GM18951 (cell line): ENCODE data around the gene BPIFA2.
"Not testable (repeated sequence)": the region's sequence is repeated elsewhere in the genome, so short reads cannot be mapped to it uniquely, and the experiment has no call there.

Source experiments
- POLR2A ChIP-seq: IDR thresholded peaks from 4 replicates; pipeline ENCODE4 v1.6.1; 2011; ENCODE audit warnings: mild to moderate bottlenecking; ENCODE audit not compliant: insufficient read length, insufficient read depth; ENCODE audit errors: extremely low read depth
- in situ Hi-C: fragments of 300-500 bp; cut with MboI; formaldehyde crosslinking; loops from one replicate; pipeline ENCODE4 v1.12.0; 2022; ENCODE audit warnings: low sequenced_read_pairs, mixed read lengths, inconsistent platforms; ENCODE audit not compliant: unreplicated experiment

The BPIFA2 gene, protein sequence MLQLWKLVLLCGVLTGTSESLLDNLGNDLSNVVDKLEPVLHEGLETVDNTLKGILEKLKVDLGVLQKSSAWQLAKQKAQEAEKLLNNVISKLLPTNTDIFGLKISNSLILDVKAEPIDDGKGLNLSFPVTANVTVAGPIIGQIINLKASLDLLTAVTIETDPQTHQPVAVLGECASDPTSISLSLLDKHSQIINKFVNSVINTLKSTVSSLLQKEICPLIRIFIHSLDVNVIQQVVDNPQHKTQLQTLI

DNA sequence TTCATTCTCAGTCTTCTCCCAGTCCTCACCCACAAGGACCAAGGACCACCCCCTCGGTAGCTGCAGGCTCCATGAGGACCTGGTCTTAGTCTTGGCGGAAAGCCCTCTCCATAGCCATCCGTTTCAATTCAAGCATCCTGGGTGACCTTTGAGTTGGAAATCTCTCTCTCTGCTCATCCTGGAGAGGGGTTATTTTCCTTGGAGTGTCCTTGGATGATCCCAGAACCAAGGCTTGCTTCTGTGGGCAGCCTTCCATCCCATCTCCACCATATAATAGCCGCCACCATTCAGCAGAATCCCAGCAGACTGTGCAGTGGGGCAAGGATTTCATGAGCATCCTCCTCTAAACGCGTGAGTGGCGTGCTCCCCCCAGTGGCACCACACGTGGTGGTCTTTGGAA lies at the start of gene BPIFA2:
BPIFA2 (plus strand) TSS at position 301 of the 400 bp plus-strand sequence. CDS start 987 bp downstream, outside the sequence.
- in situ Hi-C loops: no loop called here
- TF ChIP-seq POLR2A: no peak

- in situ Hi-C loops: no loop called here
- TF ChIP-seq POLR2A: no peak
Measured at GRCh38 chr20:33119725-33120720, 47.9 kb upstream of the BPIFA2 start.

GRCh38 chr20:33120934-33121333 lies 47.0 kb upstream of the BPIFA2 start:
- in situ Hi-C loops: no loop called here
- TF ChIP-seq POLR2A: no peak

GRCh38 chr20:33122297-33122696 lies 45.7 kb upstream of the BPIFA2 start:
- in situ Hi-C loops: not testable (repeated sequence)

- in situ Hi-C loops: no loop called here
- no peak for TF ChIP-seq POLR2A
Measured at GRCh38 chr20:33124261-33124660, 43.7 kb upstream of the BPIFA2 start.

DNA sequence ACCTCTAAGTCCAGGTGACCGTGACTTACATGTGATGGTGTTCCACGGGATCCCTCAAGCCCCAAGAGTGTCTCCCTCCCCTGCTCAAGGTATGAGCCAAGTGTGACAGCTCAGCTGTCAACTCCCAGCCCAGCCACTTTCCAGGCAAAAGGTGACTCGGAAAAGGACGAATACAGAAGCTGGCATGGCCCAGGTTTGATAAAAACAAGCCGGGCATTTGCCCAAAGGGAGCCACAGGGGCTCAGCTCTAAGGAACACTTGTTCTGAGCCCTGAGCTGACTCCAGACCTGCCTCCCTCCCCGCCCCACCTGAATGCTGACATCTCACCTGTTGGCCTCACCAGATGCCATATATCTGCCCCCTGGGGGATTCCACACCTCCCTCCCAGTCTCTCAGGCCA lies 43.0 kb upstream of the BPIFA2 start:
- in situ Hi-C loops: no loop called here
- no peak for TF ChIP-seq POLR2A

DNA sequence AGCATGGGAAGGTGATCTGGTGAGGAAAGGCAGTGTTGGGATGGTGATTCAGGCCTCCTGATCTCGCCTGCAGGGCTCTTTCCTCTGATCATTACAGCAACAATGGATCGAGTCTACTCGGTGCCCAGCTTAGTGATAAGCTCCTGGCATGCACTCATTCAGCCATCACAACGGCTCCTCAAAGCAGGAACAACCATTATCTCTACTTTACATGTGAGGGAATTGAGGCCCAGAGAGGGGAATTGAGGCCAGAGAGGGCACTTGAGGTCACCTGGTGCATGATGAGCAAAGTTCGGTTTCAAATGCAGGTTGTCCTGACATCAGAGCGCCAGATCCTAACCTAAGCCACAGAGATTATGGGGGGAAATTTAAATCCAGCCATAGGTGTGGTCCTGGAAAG lies 42.0 kb upstream of the BPIFA2 start:
- no peak for TF ChIP-seq POLR2A
- in situ Hi-C loops: no loop called here

DNA sequence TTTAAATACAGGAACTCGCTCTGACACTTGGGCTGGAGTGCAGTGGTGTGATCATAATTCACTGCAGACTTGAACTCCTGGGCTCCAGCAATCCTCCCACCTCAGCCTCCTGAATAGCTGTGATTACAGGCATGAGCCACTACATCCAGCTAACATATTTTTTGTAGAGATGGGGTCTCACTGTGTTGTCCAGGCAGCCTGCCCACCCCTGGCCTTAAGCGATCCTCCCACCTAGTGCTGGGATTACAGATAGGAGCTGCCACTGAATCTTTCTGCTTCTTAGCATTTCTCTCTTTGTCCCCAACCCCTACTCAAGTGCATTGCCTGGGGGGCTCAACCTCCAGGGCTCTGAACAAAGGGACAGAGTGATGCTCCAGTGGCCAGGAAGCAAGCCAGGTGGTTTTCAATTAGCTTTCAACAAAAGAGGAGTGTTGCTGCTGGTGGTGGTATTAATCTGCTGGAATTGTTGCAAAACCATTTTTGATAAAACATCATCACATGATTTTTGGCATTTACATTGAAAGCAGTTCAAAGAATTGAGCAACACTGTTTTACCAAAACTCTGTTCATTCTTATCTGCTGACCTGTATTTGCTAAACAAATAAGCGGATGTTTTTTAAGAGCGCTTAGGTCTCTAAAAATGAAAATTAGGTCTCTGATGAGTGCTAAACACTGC lies 40.4 kb upstream of the BPIFA2 start:
- in situ Hi-C loops: no loop called here

GRCh38 chr20:33130568-33131061 lies 37.3 kb upstream of the BPIFA2 start:
- in situ Hi-C loops: no loop called here
- TF ChIP-seq POLR2A: no peak

More for the DNA sequence above, 40.4 kb upstream of the BPIFA2 start:
- no peak for TF ChIP-seq POLR2A

DNA sequence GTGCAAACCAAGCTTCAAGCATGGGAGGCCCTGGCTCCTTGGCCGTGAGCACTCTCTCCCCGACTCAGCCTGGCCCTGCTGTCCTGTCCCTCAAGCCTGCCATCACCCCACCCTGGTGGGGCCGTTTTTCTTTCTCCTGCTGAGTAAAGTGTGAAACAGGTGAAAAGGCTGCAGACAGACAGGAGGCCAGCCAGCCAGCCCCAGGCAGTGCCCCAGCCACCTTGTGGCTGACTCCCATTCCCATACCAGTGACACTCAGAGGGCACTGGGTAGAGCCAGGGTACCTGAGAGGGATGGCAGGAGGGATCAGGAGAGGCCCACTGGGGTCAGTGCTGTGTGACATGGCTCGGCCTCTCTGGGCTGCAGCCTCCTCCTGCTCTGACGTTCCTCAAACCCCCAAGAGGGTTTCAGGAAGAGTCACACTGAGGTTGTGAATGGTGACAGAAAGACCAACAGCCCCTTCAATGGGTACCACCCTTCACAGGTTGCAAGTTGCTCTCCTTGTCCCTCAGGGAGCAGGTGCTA lies 35.9 kb upstream of the BPIFA2 start:
- in situ Hi-C loops: no loop called here

GRCh38 chr20:33132513-33133372 lies 35.2 kb upstream of the BPIFA2 start:
- in situ Hi-C loops: no loop called here
- TF ChIP-seq POLR2A: no peak

More for the DNA sequence above, 35.9 kb upstream of the BPIFA2 start:
- no peak for TF ChIP-seq POLR2A

DNA sequence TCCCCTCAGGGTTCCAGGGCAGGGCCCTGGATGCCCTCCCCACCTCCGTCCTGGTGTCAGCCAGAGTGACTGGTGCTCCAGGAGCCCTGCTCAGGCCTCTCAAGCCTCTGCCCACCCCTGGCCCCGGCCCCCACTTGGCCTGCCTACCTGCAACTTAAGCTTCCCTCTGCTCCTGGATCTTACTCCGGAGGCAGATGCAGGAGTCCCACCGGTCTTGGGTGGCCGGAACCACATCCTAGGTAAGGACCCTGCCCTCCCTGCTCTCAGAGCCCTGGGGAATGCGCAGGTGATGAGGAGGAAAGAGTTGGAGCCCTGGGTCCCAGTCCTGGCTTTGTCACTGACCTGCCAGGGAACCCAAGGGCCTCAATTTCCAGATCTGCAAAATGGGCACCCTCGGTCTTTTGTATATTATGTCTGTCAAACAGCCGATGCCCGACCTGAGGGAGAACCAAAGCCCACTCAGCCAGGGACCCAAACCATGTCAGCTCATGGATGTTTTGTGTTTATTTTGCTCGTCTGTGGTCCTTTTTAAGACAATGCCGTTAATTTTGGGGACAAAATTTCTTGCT lies 34.5 kb upstream of the BPIFA2 start:
- TF ChIP-seq POLR2A: no peak
- in situ Hi-C loops: no loop called here
